WTC11 (cell line): ENCODE measurements around the gene GTSE1. TPM values are rescaled to one million over a fixed set of nuclear protein-coding genes. Genes with fewer than 3 reads are reported as not detected.

Source experiments
- ARID4B ChIP-seq: sonication (generic); formaldehyde crosslinking; IDR thresholded peaks from 2 replicates; pipeline ENCODE4 v1.8.0; 2023; ENCODE audit warnings: missing genetic modification reagents, mild to moderate bottlenecking, borderline replicate concordance
- ATF2 ChIP-seq: sonication (generic); formaldehyde crosslinking; IDR thresholded peaks from 2 replicates; pipeline ENCODE4 v1.8.1; 2022; ENCODE audit warnings: low read depth, missing genetic modification reagents, borderline replicate concordance
- CBFB ChIP-seq: sonication (generic); formaldehyde crosslinking; IDR thresholded peaks from 2 replicates; pipeline ENCODE4 v1.8.1; 2022; ENCODE audit warnings: mild to moderate bottlenecking, low read depth, missing genetic modification reagents
- E2F5 ChIP-seq: sonication (generic); formaldehyde crosslinking; IDR thresholded peaks from 2 replicates; pipeline ENCODE4 v1.8.1; 2022; ENCODE audit warnings: mild to moderate bottlenecking, moderate library complexity, missing genetic modification reagents
- ESRRA ChIP-seq: sonication (generic); formaldehyde crosslinking; IDR thresholded peaks from 2 replicates; pipeline ENCODE4 v1.8.1; 2022; ENCODE audit warnings: mild to moderate bottlenecking, missing genetic modification reagents, borderline replicate concordance
- FOXK1 ChIP-seq: sonication (generic); formaldehyde crosslinking; IDR thresholded peaks from 2 replicates; pipeline ENCODE4 v1.8.0; 2022; ENCODE audit warnings: mild to moderate bottlenecking, moderate library complexity, missing genetic modification reagents
- FOXP1 ChIP-seq: sonication (generic); formaldehyde crosslinking; IDR thresholded peaks from 2 replicates; pipeline ENCODE4 v1.8.0; 2022; ENCODE audit warnings: missing genetic modification reagents, mild to moderate bottlenecking, moderate library complexity, borderline replicate concordance
- GABPB1 ChIP-seq: sonication (generic); formaldehyde crosslinking; IDR thresholded peaks from 2 replicates; pipeline ENCODE4 v1.8.1; 2023; ENCODE audit warnings: mild to moderate bottlenecking, missing genetic modification reagents
- IRF1 ChIP-seq: sonication (generic); formaldehyde crosslinking; IDR thresholded peaks from 2 replicates; pipeline ENCODE4 v1.8.0; 2023; ENCODE audit warnings: missing genetic modification reagents
- JAZF1 ChIP-seq: fragments of 250-450 bp; sonication (Bioruptor Pico); IDR thresholded peaks from 2 replicates; pipeline ENCODE4 v1.9.0; 2021; ENCODE audit warnings: moderate library complexity, mild to moderate bottlenecking, inconsistent platforms
- KAT7 ChIP-seq: sonication (generic); formaldehyde crosslinking; IDR thresholded peaks from 2 replicates; pipeline ENCODE4 v1.8.1; 2023; ENCODE audit warnings: missing genetic modification reagents, mild to moderate bottlenecking, borderline replicate concordance
- MAX ChIP-seq: sonication (generic); formaldehyde crosslinking; IDR thresholded peaks from 2 replicates; pipeline ENCODE4 v1.8.0; 2022; ENCODE audit warnings: mild to moderate bottlenecking, missing genetic modification reagents
- MLX ChIP-seq: sonication (generic); formaldehyde crosslinking; IDR thresholded peaks from 2 replicates; pipeline ENCODE4 v1.8.1; 2023; ENCODE audit warnings: mild to moderate bottlenecking, missing genetic modification reagents, moderate library complexity
- MYBL2 ChIP-seq: sonication (generic); formaldehyde crosslinking; IDR thresholded peaks from 2 replicates; pipeline ENCODE4 v1.8.1; 2023; ENCODE audit warnings: mild to moderate bottlenecking, moderate library complexity, missing genetic modification reagents
- NFYB ChIP-seq: sonication (generic); formaldehyde crosslinking; conservative IDR thresholded peaks from 2 replicates; pipeline ENCODE4 v1.8.0; 2022; ENCODE audit warnings: low read depth, missing genetic modification reagents
- OVOL2 ChIP-seq: fragments of 250-450 bp; sonication (Bioruptor Pico); IDR thresholded peaks from 2 replicates; pipeline ENCODE4 v1.9.0; 2021; ENCODE audit warnings: mild to moderate bottlenecking, borderline replicate concordance
- PREB ChIP-seq: sonication (generic); formaldehyde crosslinking; IDR thresholded peaks from 2 replicates; pipeline ENCODE4 v1.8.1; 2022; ENCODE audit warnings: mild to moderate bottlenecking, missing genetic modification reagents, moderate library complexity, borderline replicate concordance
- RELA ChIP-seq: sonication (generic); formaldehyde crosslinking; IDR thresholded peaks from 2 replicates; pipeline ENCODE4 v1.8.1; 2022; ENCODE audit warnings: missing genetic modification reagents, mild to moderate bottlenecking, borderline replicate concordance
- SMAD3 ChIP-seq: sonication (generic); formaldehyde crosslinking; IDR thresholded peaks from 2 replicates; pipeline ENCODE4 v1.8.0; 2022; ENCODE audit warnings: missing genetic modification reagents, mild to moderate bottlenecking, borderline replicate concordance
- TEAD1 ChIP-seq: sonication (generic); formaldehyde crosslinking; IDR thresholded peaks from 2 replicates; pipeline ENCODE4 v1.8.0; 2022; ENCODE audit warnings: mild to moderate bottlenecking, missing genetic modification reagents
- USF2 ChIP-seq: sonication (generic); formaldehyde crosslinking; IDR thresholded peaks from 2 replicates; pipeline ENCODE4 v1.8.1; 2023; ENCODE audit warnings: mild to moderate bottlenecking, missing genetic modification reagents, moderate library complexity
- ZBTB21 ChIP-seq: sonication (generic); formaldehyde crosslinking; IDR thresholded peaks from 2 replicates; pipeline ENCODE4 v1.8.1; 2023; ENCODE audit warnings: mild to moderate bottlenecking, missing genetic modification reagents, borderline replicate concordance
- ZBTB43 ChIP-seq: sonication (generic); formaldehyde crosslinking; IDR thresholded peaks from 2 replicates; pipeline ENCODE4 v1.8.1; 2023; ENCODE audit warnings: mild to moderate bottlenecking, missing genetic modification reagents
- ZNF121 ChIP-seq: sonication (generic); formaldehyde crosslinking; IDR thresholded peaks from 2 replicates; pipeline ENCODE4 v1.8.0; 2023; ENCODE audit warnings: missing genetic modification reagents
- ZNF232 ChIP-seq: sonication (generic); formaldehyde crosslinking; IDR thresholded peaks from 2 replicates; pipeline ENCODE4 v1.8.0; 2022; ENCODE audit warnings: mild to moderate bottlenecking, missing genetic modification reagents
- ZNF317 ChIP-seq: sonication (generic); formaldehyde crosslinking; IDR thresholded peaks from 2 replicates; pipeline ENCODE4 v1.8.1; 2023; ENCODE audit warnings: low read depth, mild to moderate bottlenecking, moderate library complexity, missing genetic modification reagents, borderline replicate concordance
- total RNA-seq: library from RNA; stranded (reverse); gene quantifications from 3 replicates; pipeline ENCODE4 v1.2.3, GENCODE V29; 2021

GTSE1 gene
- total RNA-seq, 1 experiment from 2014 or later = 56.1 TPM

GRCh38 chr22:46250035-46250782 is 46.5 kb upstream of the GTSE1 start, which contains the start of gene CDPF1 (continued):
- TF ChIP-seq MAX (CRISPR knock-in tag) (peak; percentile 98), TEAD1 (peak; percentile 86; the same call in 1 of the 2 replicates), OVOL2 (CRISPR knock-in tag) (no peak), RELA (CRISPR knock-in tag) (peak; percentile 84), SMAD3 (CRISPR knock-in tag) (peak; percentile 83; the same call in 1 of the 2 replicates), MYBL2 (CRISPR knock-in tag) (peak; percentile 93), ZNF232 (peak; percentile 88; the same call in 1 of the 2 replicates), ZBTB21 (CRISPR knock-in tag) (peak; percentile 82), FOXP1 (CRISPR knock-in tag) (peak; percentile 98), ESRRA (peak; percentile 90), ZNF317 (CRISPR knock-in tag) (peak; percentile 70), NFYB (CRISPR knock-in tag) (peak; percentile 52), ZNF121 (CRISPR knock-in tag) (0 out of 2 replicates have a peak, but pooled peaks have one; percentile 3), E2F5 (peak; percentile 95), JAZF1 (no peak), PREB (CRISPR knock-in tag) (peak; percentile 80; the same call in 1 of the 2 replicates), MLX (peak; percentile 75; the same call in 1 of the 2 replicates), GABPB1 (CRISPR knock-in tag) (peak; percentile 71), IRF1 (CRISPR knock-in tag) (peak; percentile 77; the same call in 1 of the 2 replicates), KAT7 (peak; percentile 85), FOXK1 (CRISPR knock-in tag) (peak; percentile 92), ZBTB43 (peak; percentile 90), CBFB (peak; percentile 76; the same call in 1 of the 2 replicates), ARID4B (CRISPR knock-in tag) (peak; percentile 97), USF2 (CRISPR knock-in tag) (peak; percentile 13; the same call in 1 of the 2 replicates), ATF2 (CRISPR knock-in tag) (peak; percentile 81)
